Liver (tissue), 9 donors: ENCODE data around the gene MAN2A1. TPM values are rescaled to one million over a fixed set of nuclear protein-coding genes. Genes with fewer than 3 reads are reported as not detected.

Experiments used
- DNase-seq: peaks from one replicate; pipeline ENCODE4 v3.0.0-alpha.2; 2017; ENCODE audit warnings: low spot score
- H3K27ac ChIP-seq, 2 donors: one replicate each; pipeline ENCODE4 v1.7.0; 2013; ENCODE audit warnings: inconsistent platforms in 2 of 2, low read length in 2 of 2, control low read depth in 1 of 2, low read depth in 1 of 2, mild to moderate bottlenecking in 1 of 2
- H3K27me3 ChIP-seq, 4 donors: one replicate each; pipeline versions ENCODE4 v1.6.1 to v1.7.0; 2013; ENCODE audit warnings: low read length in 3 of 4, inconsistent platforms in 1 of 4, mild to moderate bottlenecking in 1 of 4, moderate library complexity in 1 of 4; ENCODE audit not compliant: control insufficient read depth in 4 of 4, insufficient read depth in 4 of 4
- H3K36me3 ChIP-seq, 4 donors: one replicate each; pipeline versions ENCODE4 v1.6.1 to v1.7.0; 2013; ENCODE audit warnings: low read length in 3 of 4, mild to moderate bottlenecking in 3 of 4, low read depth in 1 of 4, moderate library complexity in 1 of 4; ENCODE audit not compliant: control insufficient read depth in 4 of 4, insufficient read depth in 3 of 4
- H3K4me1 ChIP-seq, 4 donors: one replicate each; pipeline versions ENCODE4 v1.6.1 to v1.7.0; 2013; ENCODE audit warnings: low read length in 3 of 4, mild to moderate bottlenecking in 3 of 4, moderate library complexity in 1 of 4; ENCODE audit not compliant: control insufficient read depth in 4 of 4, insufficient read depth in 4 of 4
- H3K4me3 ChIP-seq, 3 donors: one replicate each; pipeline versions ENCODE4 v1.6.1 to v1.7.0; 2013; ENCODE audit warnings: low read length in 3 of 3, control low read depth in 1 of 3, low read depth in 1 of 3, mild to moderate bottlenecking in 1 of 3
- H3K9ac ChIP-seq, 2 donors: one replicate each; pipeline ENCODE4 v1.7.0; 2013; ENCODE audit warnings: low read length in 2 of 2, mild to moderate bottlenecking in 2 of 2, moderate library complexity in 2 of 2, control low read depth in 1 of 2, low read depth in 1 of 2
- H3K9me3 ChIP-seq, 4 donors: one replicate each; pipeline versions ENCODE4 v1.6.1 to v1.7.0; 2013; ENCODE audit warnings: low read length in 3 of 4; ENCODE audit not compliant: control insufficient read depth in 4 of 4
- ATF3 ChIP-seq: IDR thresholded peaks from 2 replicates; pipeline ENCODE4 v1.6.1; 2016; ENCODE audit warnings: antibody characterized with exemption
- CTCF ChIP-seq: fragments of 150-350 bp; IDR thresholded peaks from 2 replicates; pipeline ENCODE4 v1.5.1; 2017; ENCODE audit warnings: improper control_type of control experiment, low read depth, low read length; ENCODE audit not compliant: missing input control
- EGR1 ChIP-seq, 2 donors: IDR thresholded peaks; 2 replicates each; pipeline ENCODE4 v1.6.1; 2016 to 2018; ENCODE audit warnings: antibody characterized with exemption in 2 of 2, low read depth in 2 of 2
- FOXA1 ChIP-seq: IDR thresholded peaks from 2 replicates; pipeline ENCODE4 v1.6.1; 2016; ENCODE audit warnings: antibody characterized with exemption
- FOXA2 ChIP-seq: IDR thresholded peaks from 2 replicates; pipeline ENCODE4 v1.6.1; 2016; ENCODE audit warnings: antibody characterized with exemption
- GABPA ChIP-seq, 2 donors: IDR thresholded peaks in 1 of 2; conservative IDR thresholded peaks in 1 of 2; 2 replicates each; pipeline ENCODE4 v1.6.1; 2016; ENCODE audit warnings: antibody characterized with exemption in 2 of 2, mild to moderate bottlenecking in 1 of 2, moderate library complexity in 1 of 2
- HNF4A ChIP-seq, 2 donors: conservative IDR thresholded peaks; 2 replicates each; pipeline ENCODE4 v1.6.1; 2016; ENCODE audit warnings: antibody characterized with exemption in 2 of 2, mild to moderate bottlenecking in 2 of 2
- HNF4G ChIP-seq: IDR thresholded peaks from 2 replicates; pipeline ENCODE4 v1.6.1; 2016; ENCODE audit warnings: antibody characterized with exemption
- JUND ChIP-seq, 2 donors: IDR thresholded peaks; 2 replicates each; pipeline ENCODE4 v1.6.1; 2016; ENCODE audit warnings: antibody characterized with exemption in 2 of 2
- MAX ChIP-seq: IDR thresholded peaks from 2 replicates; pipeline ENCODE4 v1.6.1; 2016; ENCODE audit warnings: antibody characterized with exemption
- NR2F2 ChIP-seq: IDR thresholded peaks from 2 replicates; pipeline ENCODE4 v1.6.1; 2016; ENCODE audit warnings: antibody characterized with exemption
- RAD21 ChIP-seq, 2 donors: IDR thresholded peaks; 2 replicates each; pipeline ENCODE4 v1.6.1; 2016; ENCODE audit warnings: antibody characterized with exemption in 2 of 2, mild to moderate bottlenecking in 2 of 2
- REST ChIP-seq: IDR thresholded peaks from 2 replicates; pipeline ENCODE4 v1.6.1; 2016; ENCODE audit warnings: antibody characterized with exemption, mild to moderate bottlenecking
- RXRA ChIP-seq, 2 donors: IDR thresholded peaks; 2 replicates each; pipeline ENCODE4 v1.6.1; 2017 to 2018; ENCODE audit warnings: antibody characterized with exemption in 2 of 2, mild to moderate bottlenecking in 1 of 2
- SP1 ChIP-seq: IDR thresholded peaks from 2 replicates; pipeline ENCODE4 v1.6.1; 2018; ENCODE audit warnings: antibody characterized with exemption, mild to moderate bottlenecking
- TAF1 ChIP-seq: conservative IDR thresholded peaks from 2 replicates; pipeline ENCODE4 v1.6.1; 2016; ENCODE audit warnings: antibody characterized with exemption, mild to moderate bottlenecking
- YY1 ChIP-seq: IDR thresholded peaks from 2 replicates; pipeline ENCODE4 v1.6.1; 2016; ENCODE audit warnings: antibody characterized with exemption, mild to moderate bottlenecking
- ZBTB33 ChIP-seq: IDR thresholded peaks from 2 replicates; pipeline ENCODE4 v1.6.1; 2016; ENCODE audit warnings: antibody characterized with exemption
- WGBS: extraction: QIAGEN DNeasy Blood & Tissue Kit; methylation state at CpG from one replicate; pipeline ENCODE4 v1.1.7; 2013; 5-methylcytosine and 5-hydroxymethylcytosine counted together
- polyA plus RNA-seq, 2 donors: library from polyadenylated mRNA; stranded (reverse) in 1 of 2; unstranded in 1 of 2; fragments of 200-250 nt in 1 of 2; fragments of >200 nt in 1 of 2; fragmentation: Nextera tagmentation in 1 of 2; extraction: Ambion mirVana in 1 of 2; gene quantifications; one replicate each; pipeline versions ENCODE4 v1.2.1 to v1.2.3, GENCODE V29; 2013 to 2015
- total RNA-seq, 2 donors: library from RNA; depleted of rRNA; stranded (reverse); fragments of >200 nt; gene quantifications; one replicate each; pipeline ENCODE4 v1.2.3, GENCODE V29; 2014
- donor health status: healthy.
- donor health status: healthy.
- donor health status: healthy.
- donor health status: healthy.
- donor health status: healthy.

MAN2A1 gene
- total and polyA plus RNA-seq, 4 donors, result 21.4 to 82.8 (median 47.3) TPM

GRCh38 chr5:109668237-109668636, 21.5 kb upstream of the MAN2A1 start:
- H3K4me1 ChIP-seq, result no peaks in the 10 kb centered on the region
- H3K27ac ChIP-seq, result no peak overlapping the region
- DNase-seq, result no peak
- H3K27me3 ChIP-seq, result no peaks in the 10 kb centered on the region
- TF ChIP-seq HNF4G, result no peak
- TF ChIP-seq ATF3, result no peak
- no peak for TF ChIP-seq FOXA2
- no peak for TF ChIP-seq FOXA1
- no peak for TF ChIP-seq TAF1
- TF ChIP-seq EGR1 (IDR thresholded peaks at IDR 0.05; ENCODE audit: low read depth in 2 of 2), result no peak
- TF ChIP-seq GABPA (IDR thresholded peaks at IDR 0.05 in 1 of 2, conservative IDR thresholded peaks at IDR 0.05 in 1 of 2), result no peak
- TF ChIP-seq CTCF, result no peak
- no peak for TF ChIP-seq RAD21 (IDR thresholded peaks at IDR 0.05)
- no peak for TF ChIP-seq YY1
- no peak for TF ChIP-seq HNF4A (conservative IDR thresholded peaks at IDR 0.05)
- TF ChIP-seq JUND (IDR thresholded peaks at IDR 0.05), result no peak
- no peak for TF ChIP-seq SP1
- TF ChIP-seq NR2F2, result no peak
- no peak for TF ChIP-seq ZBTB33
- TF ChIP-seq REST, result no peak
- no peak for TF ChIP-seq RXRA (IDR thresholded peaks at IDR 0.05)
- TF ChIP-seq MAX, result no peak
- H3K4me3 ChIP-seq, result no peak overlapping the region
- 90% methylated on average over 5 of the region's 5 CpGs for WGBS
- no peaks in the 10 kb centered on the region for H3K36me3 ChIP-seq
- H3K9me3 ChIP-seq, result no peaks in the 10 kb centered on the region
- H3K9ac ChIP-seq, result no peak overlapping the region
